ENCODE data around the gene AGBL1. TPM values are rescaled to one million over a fixed set of nuclear protein-coding genes. Genes with fewer than 3 reads are reported as not detected.

Gene AGBL1
- total RNA-seq, 4 donors from 2014 or later: 0.32 to 0.40 TPM; not detected in 2

DNA sequence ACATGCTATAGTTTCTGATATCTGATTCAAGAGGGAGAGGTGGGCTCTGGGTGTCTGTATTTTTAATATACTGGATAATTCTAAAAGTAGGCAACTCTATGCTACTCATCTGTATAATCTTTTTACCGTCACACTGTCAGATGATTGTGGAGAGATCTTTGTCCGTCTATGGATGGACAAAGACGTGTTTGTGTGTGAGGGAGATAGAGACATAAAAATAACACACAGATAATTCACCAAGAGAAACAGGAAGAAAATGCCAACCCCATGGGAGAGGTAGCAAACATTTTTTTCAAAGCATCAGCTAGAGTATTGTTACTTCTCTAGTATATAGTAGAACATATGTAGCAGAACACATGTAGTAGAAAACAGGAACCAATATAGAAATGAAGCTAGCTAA is 346.1 kb downstream of the AGBL1 start:
- Histone ChIP-seq H3K27ac (no peak overlapping the region), H3K4me1 (no peaks in the 10 kb centered on the region), H3K9me3 (no peaks in the 10 kb centered on the region), H3K27me3 (no peaks in the 10 kb centered on the region), H3K36me3 (no peaks in the 10 kb centered on the region), H3K4me3 (no peak overlapping the region)
- in situ Hi-C loops (cut with MboI; ENCODE audit: low pct_ligation_motif_present in 1 of 4, low pct_unique_long_range_greater_than_20kb in 1 of 4, low sequenced_read_pairs in 3 of 4): no loop called here
- WGBS, 2 donors (ENCODE audit: low coverage in 1 of 2): 82 to 89% methylated on average over 3 of the region's 3 CpGs
- DNase-seq: no peak
- intact Hi-C loops (cut with DNase I; ENCODE audit: low total_unique reads): no loop called here
- TF ChIP-seq POLR2AphosphoS5 (IDR thresholded peaks at IDR 0.05): no peak
- TF ChIP-seq, protein P1, sequence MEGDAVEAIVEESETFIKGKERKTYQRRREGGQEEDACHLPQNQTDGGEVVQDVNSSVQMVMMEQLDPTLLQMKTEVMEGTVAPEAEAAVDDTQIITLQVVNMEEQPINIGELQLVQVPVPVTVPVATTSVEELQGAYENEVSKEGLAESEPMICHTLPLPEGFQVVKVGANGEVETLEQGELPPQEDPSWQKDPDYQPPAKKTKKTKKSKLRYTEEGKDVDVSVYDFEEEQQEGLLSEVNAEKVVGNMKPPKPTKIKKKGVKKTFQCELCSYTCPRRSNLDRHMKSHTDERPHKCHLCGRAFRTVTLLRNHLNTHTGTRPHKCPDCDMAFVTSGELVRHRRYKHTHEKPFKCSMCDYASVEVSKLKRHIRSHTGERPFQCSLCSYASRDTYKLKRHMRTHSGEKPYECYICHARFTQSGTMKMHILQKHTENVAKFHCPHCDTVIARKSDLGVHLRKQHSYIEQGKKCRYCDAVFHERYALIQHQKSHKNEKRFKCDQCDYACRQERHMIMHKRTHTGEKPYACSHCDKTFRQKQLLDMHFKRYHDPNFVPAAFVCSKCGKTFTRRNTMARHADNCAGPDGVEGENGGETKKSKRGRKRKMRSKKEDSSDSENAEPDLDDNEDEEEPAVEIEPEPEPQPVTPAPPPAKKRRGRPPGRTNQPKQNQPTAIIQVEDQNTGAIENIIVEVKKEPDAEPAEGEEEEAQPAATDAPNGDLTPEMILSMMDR (IDR thresholded peaks at IDR 0.05): no peak
- TF ChIP-seq EP300 (IDR thresholded peaks at IDR 0.05; ENCODE audit: low read depth): no peak
- TF ChIP-seq POLR2A (IDR thresholded peaks at IDR 0.05): no peak

DNA sequence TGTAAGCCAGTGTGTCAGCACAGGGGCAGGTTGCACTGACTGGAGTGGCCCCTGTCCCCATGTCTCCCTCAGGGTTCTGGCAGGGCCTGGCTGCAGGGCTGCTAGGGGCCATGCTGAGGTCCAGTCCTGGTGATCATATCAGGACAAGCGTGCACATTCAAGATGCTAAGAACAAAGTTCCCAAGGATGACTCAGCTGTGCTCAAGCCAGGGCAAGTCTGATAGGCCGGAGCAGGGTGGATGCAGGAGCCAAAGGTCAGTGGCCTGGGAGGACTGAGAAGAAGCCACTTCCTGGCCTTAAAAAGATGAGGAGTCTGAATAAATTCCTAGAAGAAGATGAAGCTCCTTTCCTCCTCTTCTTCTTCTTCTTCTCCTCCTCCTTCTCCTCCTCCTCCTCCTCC is 353.2 kb downstream of the AGBL1 start:
- H3K27ac ChIP-seq: no peak overlapping the region
- no peaks in the 10 kb centered on the region for H3K36me3 ChIP-seq
- TF ChIP-seq POLR2A (IDR thresholded peaks at IDR 0.05): no peak
- TF ChIP-seq, protein P1 (IDR thresholded peaks at IDR 0.05): no peak
- no peak for TF ChIP-seq POLR2AphosphoS5 (IDR thresholded peaks at IDR 0.05)
- TF ChIP-seq EP300 (IDR thresholded peaks at IDR 0.05; ENCODE audit: low read depth): no peak
- in situ Hi-C loops (cut with MboI; ENCODE audit: low pct_ligation_motif_present in 1 of 4, low pct_unique_long_range_greater_than_20kb in 1 of 4, low sequenced_read_pairs in 3 of 4): no loop called here
- no peak for DNase-seq
- 55% methylated on average over 2 of the region's 2 CpGs; no CpG with 5 or more reads in 1 of the 2 donors for WGBS, 2 donors (ENCODE audit: low coverage in 1 of 2)
- intact Hi-C loops (cut with DNase I; ENCODE audit: low total_unique reads): no loop called here
- H3K9me3 ChIP-seq: no peaks in the 10 kb centered on the region
- no peak overlapping the region for H3K4me3 ChIP-seq
- H3K27me3 ChIP-seq: no peaks in the 10 kb centered on the region
- peaks cover 0 to 7% (median 0%) of the 10 kb centered on the region in 4 donors for H3K4me1 ChIP-seq

DNA sequence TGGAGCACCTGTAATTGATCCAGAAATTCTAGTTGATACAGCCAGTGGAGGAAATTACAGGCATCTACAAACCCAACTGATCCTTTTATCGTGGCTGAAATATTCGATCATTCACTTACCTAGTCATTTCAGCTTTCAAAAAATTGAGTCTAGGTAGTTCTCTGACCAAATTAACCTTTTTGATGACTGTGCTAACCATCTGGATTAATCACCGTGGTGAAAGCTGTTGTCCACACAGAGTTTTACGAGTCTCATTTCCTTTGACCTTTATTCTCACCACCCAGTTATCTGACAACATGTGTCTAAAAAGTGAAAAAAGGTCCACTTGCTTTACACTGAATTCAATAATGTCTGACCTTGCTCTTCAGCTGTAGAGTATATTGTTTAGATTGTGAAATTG is 354.3 kb downstream of the AGBL1 start:
- intact Hi-C loops (cut with DNase I; ENCODE audit: low total_unique reads): no loop called here
- TF ChIP-seq, protein P1 (IDR thresholded peaks at IDR 0.05): no peak
- TF ChIP-seq POLR2A (IDR thresholded peaks at IDR 0.05) (no peak), EP300 (IDR thresholded peaks at IDR 0.05; ENCODE audit: low read depth) (no peak), POLR2AphosphoS5 (IDR thresholded peaks at IDR 0.05) (no peak)
- 41 to 46% methylated on average over 4 of the region's 4 CpGs for WGBS, 2 donors (ENCODE audit: low coverage in 1 of 2)

DNA sequence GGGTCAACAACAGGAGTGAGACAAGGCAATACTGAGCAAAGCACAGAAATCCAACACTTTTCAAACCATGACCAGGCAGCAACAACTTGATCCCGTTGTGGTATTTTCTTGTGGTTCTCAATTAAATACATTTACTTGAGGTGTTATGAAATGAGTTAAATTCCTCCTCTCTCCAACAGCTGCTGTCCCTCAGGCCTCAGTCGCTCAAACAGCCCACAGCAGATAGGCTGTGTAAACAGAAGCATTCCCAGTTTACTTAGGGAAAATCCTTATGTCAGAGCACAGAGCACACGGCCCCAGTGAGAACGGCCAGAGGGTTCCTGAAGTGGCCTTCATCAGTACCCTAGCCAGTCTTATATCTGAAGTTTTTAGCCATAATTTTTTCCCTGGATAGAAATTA is 359.9 kb downstream of the AGBL1 start:
- DNase-seq: no peak
- intact Hi-C loops (cut with DNase I; ENCODE audit: low total_unique reads): no loop called here
- TF ChIP-seq POLR2A (IDR thresholded peaks at IDR 0.05) (no peak), EP300 (IDR thresholded peaks at IDR 0.05; ENCODE audit: low read depth) (no peak), POLR2AphosphoS5 (IDR thresholded peaks at IDR 0.05) (no peak)
- TF ChIP-seq, protein P1 (IDR thresholded peaks at IDR 0.05): no peak
- 28 to 35% methylated on average over 4 of the region's 4 CpGs for WGBS, 2 donors (ENCODE audit: low coverage in 1 of 2)
- in situ Hi-C loops (cut with MboI; ENCODE audit: low pct_ligation_motif_present in 1 of 4, low pct_unique_long_range_greater_than_20kb in 1 of 4, low sequenced_read_pairs in 3 of 4): no loop called here
- peaks cover 0 to 7% (median 0%) of the 10 kb centered on the region in 4 donors for H3K4me1 ChIP-seq
- no peak overlapping the region for H3K4me3 ChIP-seq
- H3K36me3 ChIP-seq: no peaks in the 10 kb centered on the region
- H3K27ac ChIP-seq: no peak overlapping the region
- no peaks in the 10 kb centered on the region for H3K27me3 ChIP-seq
- H3K9me3 ChIP-seq: no peaks in the 10 kb centered on the region

More for the DNA sequence above, 354.3 kb downstream of the AGBL1 start:
- Histone ChIP-seq H3K4me1 (peaks cover 0 to 7% (median 0%) of the 10 kb centered on the region in 4 donors), H3K27me3 (no peaks in the 10 kb centered on the region), H3K36me3 (no peaks in the 10 kb centered on the region), H3K9me3 (no peaks in the 10 kb centered on the region), H3K27ac (no peak overlapping the region), H3K4me3 (no peak overlapping the region)
- in situ Hi-C loops (cut with MboI; ENCODE audit: low pct_ligation_motif_present in 1 of 4, low pct_unique_long_range_greater_than_20kb in 1 of 4, low sequenced_read_pairs in 3 of 4): no loop called here
- DNase-seq: no peak

All from transverse colon (tissue), 4 donors.